ENCODE results near the gene CXCL12. TPM values are rescaled to one million over a fixed set of nuclear protein-coding genes. Genes with fewer than 3 reads are reported as not detected.

The CXCL12 gene
- total RNA-seq, 1 donor from 2014 or later: 83.5 TPM

DNA sequence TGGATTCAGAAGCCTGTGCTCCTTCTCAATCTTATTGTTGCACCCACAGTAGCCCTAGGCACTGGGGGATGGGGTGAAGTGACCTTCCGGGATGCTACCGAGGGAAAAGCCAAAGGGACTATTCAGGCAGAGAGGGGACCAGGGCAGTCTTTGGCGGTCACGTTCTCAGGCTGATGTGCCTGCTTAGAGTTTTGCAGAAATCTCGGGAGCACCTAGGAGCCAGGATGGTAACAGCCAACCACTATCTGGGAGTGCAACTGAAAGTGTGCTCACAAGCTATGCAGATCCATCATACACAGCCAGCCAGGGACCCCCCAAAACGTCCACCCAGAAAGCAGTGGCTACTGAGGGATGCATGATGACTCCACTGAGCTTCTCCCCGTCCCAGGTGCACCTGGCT is 52.4 kb downstream of the CXCL12 start:
- Histone ChIP-seq H3K36me3 (ENCODE audit: control insufficient read depth in 3 of 3, insufficient read depth in 3 of 3, low read length in 3 of 3) (no peaks in the 10 kb centered on the region), H3K4me1 (ENCODE audit: control insufficient read depth in 3 of 3, insufficient read depth in 3 of 3, low read length in 3 of 3) (peaks cover 26 to 49% (median 41%) of the 10 kb centered on the region in 3 donors), H3K9ac (ENCODE audit: low read depth in 1 of 3, low read length in 3 of 3) (no peak overlapping the region), H3K27me3 (ENCODE audit: control insufficient read depth in 3 of 3, insufficient read depth in 3 of 3, low read length in 3 of 3) (no peaks in the 10 kb centered on the region), H3K4me3 (ENCODE audit: low read length in 3 of 3) (no peak overlapping the region), H3K27ac (ENCODE audit: low read depth, low read length) (no peak overlapping the region), H3K9me3 (ENCODE audit: control insufficient read depth in 3 of 3, low read length in 3 of 3) (no peaks in the 10 kb centered on the region)

DNA sequence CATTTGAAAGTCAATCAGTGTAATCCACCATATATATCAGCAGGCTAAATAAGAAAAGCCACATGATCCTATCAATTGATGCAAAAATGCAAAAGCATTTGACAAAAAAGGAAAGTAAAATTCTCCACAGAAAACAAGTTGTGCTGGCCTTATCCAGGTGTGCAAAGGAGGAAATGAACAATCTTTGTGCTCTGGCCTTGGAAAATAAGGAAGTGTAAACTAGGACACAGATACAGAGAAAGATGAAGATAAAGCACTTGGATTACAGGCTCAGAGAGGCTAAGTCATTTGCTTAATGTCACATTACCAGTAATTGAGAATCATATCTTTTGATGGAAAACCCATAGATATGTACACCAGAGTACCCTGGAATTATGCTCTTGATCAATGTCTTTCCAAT is 54.5 kb downstream of the CXCL12 start:
- Histone ChIP-seq H3K9me3 (ENCODE audit: control insufficient read depth in 3 of 3, low read length in 3 of 3) (no peaks in the 10 kb centered on the region), H3K9ac (ENCODE audit: low read depth in 1 of 3, low read length in 3 of 3) (no peak overlapping the region), H3K4me1 (ENCODE audit: control insufficient read depth in 3 of 3, insufficient read depth in 3 of 3, low read length in 3 of 3) (peaks cover 28 to 47% (median 29%) of the 10 kb centered on the region in 3 donors), H3K27me3 (ENCODE audit: control insufficient read depth in 3 of 3, insufficient read depth in 3 of 3, low read length in 3 of 3) (no peaks in the 10 kb centered on the region), H3K36me3 (ENCODE audit: control insufficient read depth in 3 of 3, insufficient read depth in 3 of 3, low read length in 3 of 3) (no peaks in the 10 kb centered on the region), H3K27ac (ENCODE audit: low read depth, low read length) (no peak overlapping the region), H3K4me3 (ENCODE audit: low read length in 3 of 3) (no peak overlapping the region)

DNA sequence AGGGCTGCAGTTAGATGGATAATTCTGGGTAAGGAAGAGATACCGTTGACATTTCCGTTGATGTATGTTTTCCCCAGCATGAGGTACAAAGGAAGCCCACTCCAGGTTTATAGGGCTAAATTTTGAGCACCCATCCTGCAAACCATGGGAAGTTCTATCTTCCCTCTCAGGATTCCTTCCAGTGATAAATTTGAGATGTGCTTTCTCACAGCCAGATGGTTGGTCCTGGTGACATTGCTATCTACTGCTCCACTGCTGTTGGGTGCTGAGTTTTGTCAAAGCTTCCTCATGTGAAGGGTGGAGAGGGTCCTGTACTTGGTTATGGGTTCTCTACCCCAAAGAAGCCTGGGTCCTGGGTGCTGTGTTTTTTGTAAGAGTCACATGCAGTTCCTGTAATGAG is 57.4 kb downstream of the CXCL12 start:
- Histone ChIP-seq H3K4me3 (ENCODE audit: low read length in 3 of 3) (no peak overlapping the region), H3K4me1 (ENCODE audit: control insufficient read depth in 3 of 3, insufficient read depth in 3 of 3, low read length in 3 of 3) (peaks cover 9 to 24% (median 10%) of the 10 kb centered on the region in 3 donors), H3K27ac (ENCODE audit: low read depth, low read length) (no peak overlapping the region), H3K9me3 (ENCODE audit: control insufficient read depth in 3 of 3, low read length in 3 of 3) (no peaks in the 10 kb centered on the region), H3K36me3 (ENCODE audit: control insufficient read depth in 3 of 3, insufficient read depth in 3 of 3, low read length in 3 of 3) (no peaks in the 10 kb centered on the region), H3K27me3 (ENCODE audit: control insufficient read depth in 3 of 3, insufficient read depth in 3 of 3, low read length in 3 of 3) (no peaks in the 10 kb centered on the region), H3K9ac (ENCODE audit: low read depth in 1 of 3, low read length in 3 of 3) (no peak overlapping the region)

All from skeletal muscle tissue (tissue), 4 donors.